ENCODE results near the gene URM1.

The URM1 gene

GRCh38 chr9:128431207-128431606, 60.0 kb downstream of the URM1 start:
- no peak for DNase-seq (ENCODE audit: low read depth)

- no peak for DNase-seq (ENCODE audit: low read depth)
These were observed 63.2 kb downstream of the URM1 start for GRCh38 chr9:128434340-128434739.

GRCh38 chr9:128435611-128436010, 64.4 kb downstream of the URM1 start:
- no peak for DNase-seq (ENCODE audit: low read depth)

GRCh38 chr9:128438343-128439109, 67.4 kb downstream of the URM1 start:
- DNase-seq (ENCODE audit: low read depth), result no peak

- no peak for DNase-seq (ENCODE audit: low read depth)
These were observed 68.1 kb downstream of the URM1 start for GRCh38 chr9:128439273-128439672.
